ENCODE data around the gene GALNT10. TPM values are rescaled to one million over a fixed set of nuclear protein-coding genes. Genes with fewer than 3 reads are reported as not detected.

Gene GALNT10
- total and polyA plus RNA-seq, 12 donors, result 3.1 to 19.0 (median 11.7) TPM

DNA sequence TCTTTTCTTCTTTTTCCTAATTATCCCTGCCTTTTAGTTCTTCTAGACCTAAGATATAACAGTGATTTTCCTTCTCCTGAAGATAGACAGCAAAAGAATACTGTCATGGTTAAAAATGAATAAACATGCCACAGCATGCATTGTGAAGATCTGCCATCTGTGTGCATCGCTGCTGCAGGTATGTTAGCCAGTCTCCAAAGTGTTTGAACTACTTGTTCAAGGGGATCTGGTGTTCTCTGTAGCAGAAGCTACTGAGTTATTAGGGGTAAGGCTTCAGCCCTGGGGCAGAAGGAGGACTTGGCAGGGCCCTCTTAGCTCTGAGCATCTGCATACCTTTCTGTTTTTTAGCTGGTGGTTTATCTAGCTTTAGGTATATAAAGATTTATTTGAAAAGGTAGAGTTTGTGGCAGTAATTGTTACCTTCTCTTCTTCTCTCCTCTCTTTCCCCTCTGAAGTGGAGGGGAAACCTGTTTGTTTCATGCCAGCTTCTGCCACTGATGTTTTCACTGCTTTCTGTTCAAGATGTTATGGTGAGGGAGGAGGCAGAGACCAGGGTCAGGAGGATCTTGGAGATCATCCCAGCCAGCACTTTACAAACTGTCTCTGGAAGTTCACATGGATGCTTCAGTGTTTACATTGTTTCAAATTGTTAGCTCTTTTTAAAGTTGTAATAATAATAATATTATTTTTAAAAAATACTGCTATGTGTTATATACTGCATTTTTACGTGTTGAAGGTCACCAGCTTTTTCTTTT lies 25.2 kb downstream of the GALNT10 start:
- DNase-seq (no peak), ATAC-seq (no peak)
- TF ChIP-seq, protein P1, sequence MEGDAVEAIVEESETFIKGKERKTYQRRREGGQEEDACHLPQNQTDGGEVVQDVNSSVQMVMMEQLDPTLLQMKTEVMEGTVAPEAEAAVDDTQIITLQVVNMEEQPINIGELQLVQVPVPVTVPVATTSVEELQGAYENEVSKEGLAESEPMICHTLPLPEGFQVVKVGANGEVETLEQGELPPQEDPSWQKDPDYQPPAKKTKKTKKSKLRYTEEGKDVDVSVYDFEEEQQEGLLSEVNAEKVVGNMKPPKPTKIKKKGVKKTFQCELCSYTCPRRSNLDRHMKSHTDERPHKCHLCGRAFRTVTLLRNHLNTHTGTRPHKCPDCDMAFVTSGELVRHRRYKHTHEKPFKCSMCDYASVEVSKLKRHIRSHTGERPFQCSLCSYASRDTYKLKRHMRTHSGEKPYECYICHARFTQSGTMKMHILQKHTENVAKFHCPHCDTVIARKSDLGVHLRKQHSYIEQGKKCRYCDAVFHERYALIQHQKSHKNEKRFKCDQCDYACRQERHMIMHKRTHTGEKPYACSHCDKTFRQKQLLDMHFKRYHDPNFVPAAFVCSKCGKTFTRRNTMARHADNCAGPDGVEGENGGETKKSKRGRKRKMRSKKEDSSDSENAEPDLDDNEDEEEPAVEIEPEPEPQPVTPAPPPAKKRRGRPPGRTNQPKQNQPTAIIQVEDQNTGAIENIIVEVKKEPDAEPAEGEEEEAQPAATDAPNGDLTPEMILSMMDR (IDR thresholded peaks at IDR 0.05), result no peak
- H3K9me3 ChIP-seq, result no peaks in the 10 kb centered on the region
- intact Hi-C loops (cut with DNase I), result no loop called here
- peaks cover 0 to 25% (median 3%) of the 10 kb centered on the region in 9 donors for H3K4me1 ChIP-seq
- H3K4me3 ChIP-seq, result no peak overlapping the region
- peaks cover 0 to 27% (median 0%) of the 10 kb centered on the region in 9 donors for H3K36me3 ChIP-seq
- no peak overlapping the region for H3K27ac ChIP-seq
- WGBS, 2 donors, result 94% methylated on average over 2 of the region's 2 CpGs
- no peaks in the 10 kb centered on the region for H3K27me3 ChIP-seq

- no peak overlapping the region for H3K27ac ChIP-seq
- no peak overlapping the region for H3K4me3 ChIP-seq
- H3K4me1 ChIP-seq, result peaks cover 0 to 39% (median 17%) of the 10 kb centered on the region in 9 donors
- H3K9me3 ChIP-seq, result no peaks in the 10 kb centered on the region
- ATAC-seq (no peak), DNase-seq (no peak)
- intact Hi-C loops (cut with DNase I), result no loop called here
- 89 to 93% methylated on average over 4 of the region's 4 CpGs for WGBS, 2 donors
- peaks cover 0 to 27% (median 0%) of the 10 kb centered on the region in 9 donors for H3K36me3 ChIP-seq
- no peaks in the 10 kb centered on the region for H3K27me3 ChIP-seq
- TF ChIP-seq, protein P1 (IDR thresholded peaks at IDR 0.05), result no peak
Observed at GRCh38 chr5:154217462-154217861, 26.9 kb downstream of the GALNT10 start.

GRCh38 chr5:154218786-154219185 lies 28.3 kb downstream of the GALNT10 start:
- ATAC-seq (no peak), DNase-seq (no peak)
- TF ChIP-seq, protein P1 (IDR thresholded peaks at IDR 0.05), result no peak
- Histone ChIP-seq H3K4me3 (no peak overlapping the region), H3K4me1 (peaks cover 0 to 40% (median 17%) of the 10 kb centered on the region in 9 donors), H3K9me3 (no peaks in the 10 kb centered on the region), H3K36me3 (peaks cover 0 to 27% (median 0%) of the 10 kb centered on the region in 9 donors), H3K27me3 (no peaks in the 10 kb centered on the region), H3K27ac (no peak overlapping the region)
- WGBS, 2 donors, result 97% methylated on average over 8 of the region's 8 CpGs
- intact Hi-C loops (cut with DNase I), result no loop called here

- DNase-seq, result no peak
- peak in 1 of 8 donors; percentile 52 for ATAC-seq
Observed at GRCh38 chr5:154220625-154221024, 30.1 kb downstream of the GALNT10 start.

More at GRCh38 chr5:154220625-154221024, 30.1 kb downstream of the GALNT10 start:
- Histone ChIP-seq H3K27me3 (no peaks in the 10 kb centered on the region), H3K4me3 (no peak overlapping the region), H3K4me1 (peaks cover 0 to 29% (median 17%) of the 10 kb centered on the region in 9 donors), H3K27ac (peak overlapping the region in 5 of 10 donors; percentile 44 to 83 (median 54)), H3K9me3 (no peaks in the 10 kb centered on the region), H3K36me3 (peaks cover 0 to 27% (median 0%) of the 10 kb centered on the region in 9 donors)
- intact Hi-C loops (cut with DNase I), result no loop called here
- TF ChIP-seq, protein P1 (IDR thresholded peaks at IDR 0.05), result no peak

Data from heart right ventricle (tissue), 16 donors.